GM18867 (cell line): Measurements from ENCODE around the gene NEMP2.

Source experiments
- ATAC-seq: cut with Tn5 transposase; IDR thresholded peaks from one replicate; pipeline ENCODE4 v1.9.1; 2021; ENCODE audit warnings: mild to moderate bottlenecking, moderate library complexity; ENCODE audit not compliant: unreplicated experiment

Gene NEMP2

GRCh38 chr2:190460487-190460886 is 74.0 kb downstream of the NEMP2 start:
- no peak for ATAC-seq

- ATAC-seq: no peak
These were observed 74.6 kb downstream of the NEMP2 start for GRCh38 chr2:190459881-190460280.

DNA sequence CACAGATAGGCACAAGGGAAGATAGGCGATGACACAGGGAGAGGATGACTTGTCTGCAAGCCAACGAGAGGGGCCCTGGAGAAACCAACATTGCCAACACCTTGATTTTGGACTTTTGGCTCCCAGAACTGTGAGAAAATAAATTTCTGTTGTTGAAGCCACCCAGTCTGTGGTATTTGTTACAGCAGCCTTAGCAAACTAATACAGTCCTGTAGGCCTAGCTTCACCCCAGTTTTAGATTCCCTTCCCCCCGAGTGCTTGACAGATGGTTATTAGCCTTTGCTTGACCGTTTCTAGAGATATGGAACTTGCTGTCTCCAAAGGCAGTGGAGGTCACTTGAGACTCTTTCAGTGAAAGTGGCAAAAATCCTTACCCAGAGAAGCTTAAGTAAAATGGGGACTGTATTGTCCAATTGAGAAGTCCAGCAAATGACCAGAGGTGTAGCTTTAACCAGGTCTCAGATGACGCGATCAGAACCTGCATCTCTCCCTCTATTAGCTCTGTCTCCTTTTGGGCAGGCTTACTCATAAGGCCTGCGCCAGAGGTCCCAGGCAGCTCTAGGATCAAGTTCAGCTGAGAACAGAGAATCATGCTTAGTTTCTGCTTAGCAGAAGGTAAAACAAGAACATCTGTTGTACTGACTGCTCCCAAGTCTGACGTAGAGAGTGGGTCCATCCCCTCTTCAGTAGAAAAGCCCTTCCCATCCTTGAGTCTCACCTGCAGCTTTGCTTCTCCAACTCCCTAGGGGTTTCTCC is 76.0 kb downstream of the NEMP2 start:
- ATAC-seq: no peak

DNA sequence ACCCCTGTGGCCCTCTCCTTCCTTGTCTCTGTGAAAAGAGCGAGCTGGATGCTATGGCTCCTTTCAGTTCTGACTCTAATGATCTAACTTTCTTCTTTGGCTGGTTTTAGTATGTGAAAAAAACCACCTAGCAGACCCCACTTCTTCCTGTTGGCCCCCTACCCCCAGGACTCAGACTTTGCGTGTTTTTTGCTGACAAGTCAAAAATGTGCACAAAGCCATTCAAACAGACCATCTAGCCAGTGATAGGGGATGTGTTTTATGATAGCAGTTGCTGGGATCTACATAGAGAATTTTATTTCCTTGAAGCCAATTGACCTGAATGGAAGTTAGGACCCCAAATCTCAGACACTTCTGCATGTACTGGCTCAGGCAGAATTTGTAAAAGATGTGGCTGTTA is 77.3 kb downstream of the NEMP2 start:
- no peak for ATAC-seq

- no peak for ATAC-seq
These were observed 77.7 kb downstream of the NEMP2 start for GRCh38 chr2:190456833-190457232.

GRCh38 chr2:190455358-190456095 is 79.0 kb downstream of the NEMP2 start:
- no peak for ATAC-seq

GRCh38 chr2:190454795-190455194 is 79.7 kb downstream of the NEMP2 start:
- ATAC-seq: no peak
